Thoracic aorta (tissue), 2 donors: Measurements from ENCODE around the gene THADA. TPM values are rescaled to one million over a fixed set of nuclear protein-coding genes. Genes with fewer than 3 reads are reported as not detected.
A peak's percentile ranks its signal among the peaks of the same experiment; 100 is the strongest.
"Not testable (repeated sequence)": the region's sequence is repeated elsewhere in the genome, so short reads cannot be mapped to it uniquely, and the experiment has no call there.

Experiments used
- ATAC-seq: fragments of 150-250 bp; one replicate; pipeline ENCODE4 v1.8.0; 2017; ENCODE audit warnings: low read depth; ENCODE audit not compliant: insufficient number of reproducible peaks, low FRiP score
- DNase-seq: peaks from one replicate; pipeline ENCODE4 v3.0.0-alpha.2; 2020; ENCODE audit warnings: low spot score
- H3K27ac ChIP-seq, 2 donors: fragments of 200-600 bp; sonication (generic); 1 replicate in 1 of 2; 2 replicates in 1 of 2; pipeline ENCODE4 v1.5.1; 2016; ENCODE audit warnings: mild to moderate bottlenecking in 2 of 2, moderate library complexity in 2 of 2
- H3K27me3 ChIP-seq: fragments of 200-600 bp; sonication (generic); replicated peaks from 2 replicates; pipeline ENCODE4 v1.6.0; 2016; ENCODE audit warnings: mild to moderate bottlenecking; ENCODE audit not compliant: insufficient read depth
- H3K36me3 ChIP-seq: fragments of 200-600 bp; sonication (generic); one replicate; pipeline ENCODE4 v1.5.1; 2016
- H3K4me1 ChIP-seq, 2 donors: fragments of 200-600 bp; sonication (generic); 1 replicate in 1 of 2; 2 replicates in 1 of 2; pipeline versions ENCODE4 v1.5.1 to v1.6.0; 2016; ENCODE audit warnings: low read depth in 2 of 2, mild to moderate bottlenecking in 1 of 2; ENCODE audit not compliant: control insufficient read depth in 1 of 2
- H3K4me3 ChIP-seq: fragments of 200-600 bp; sonication (generic); 2 replicates; pipeline ENCODE4 v1.5.1; 2016; ENCODE audit warnings: mild to moderate bottlenecking
- H3K9me3 ChIP-seq: fragments of 200-600 bp; sonication (generic); 2 replicates; pipeline ENCODE4 v1.5.1; 2016
- total RNA-seq, 2 donors: library from RNA; depleted of rRNA; stranded (reverse); fragments of >200 nt; gene quantifications; one replicate each; pipeline versions ENCODE4 v1.1.0 to v1.2.3, GENCODE V29; 2016
- TF ChIP-seq, protein P1 (sequence below): fragments of 200-600 bp; sonication (generic); IDR thresholded peaks from one replicate; pipeline ENCODE4 v1.5.1; 2019; ENCODE audit warnings: antibody characterized with exemption

The THADA gene
- total RNA-seq = 10 to 100 TPM; 33.3 to 46.6 TPM

- TF ChIP-seq, protein P1, sequence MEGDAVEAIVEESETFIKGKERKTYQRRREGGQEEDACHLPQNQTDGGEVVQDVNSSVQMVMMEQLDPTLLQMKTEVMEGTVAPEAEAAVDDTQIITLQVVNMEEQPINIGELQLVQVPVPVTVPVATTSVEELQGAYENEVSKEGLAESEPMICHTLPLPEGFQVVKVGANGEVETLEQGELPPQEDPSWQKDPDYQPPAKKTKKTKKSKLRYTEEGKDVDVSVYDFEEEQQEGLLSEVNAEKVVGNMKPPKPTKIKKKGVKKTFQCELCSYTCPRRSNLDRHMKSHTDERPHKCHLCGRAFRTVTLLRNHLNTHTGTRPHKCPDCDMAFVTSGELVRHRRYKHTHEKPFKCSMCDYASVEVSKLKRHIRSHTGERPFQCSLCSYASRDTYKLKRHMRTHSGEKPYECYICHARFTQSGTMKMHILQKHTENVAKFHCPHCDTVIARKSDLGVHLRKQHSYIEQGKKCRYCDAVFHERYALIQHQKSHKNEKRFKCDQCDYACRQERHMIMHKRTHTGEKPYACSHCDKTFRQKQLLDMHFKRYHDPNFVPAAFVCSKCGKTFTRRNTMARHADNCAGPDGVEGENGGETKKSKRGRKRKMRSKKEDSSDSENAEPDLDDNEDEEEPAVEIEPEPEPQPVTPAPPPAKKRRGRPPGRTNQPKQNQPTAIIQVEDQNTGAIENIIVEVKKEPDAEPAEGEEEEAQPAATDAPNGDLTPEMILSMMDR = no peak
- DNase-seq (peak; percentile 98), ATAC-seq (peak; percentile 95)
- Histone ChIP-seq H3K27me3 (no peaks in the 10 kb centered on the region), H3K4me3 (peak within 1 kb of the TSS; percentile 92), H3K9me3 (no peaks in the 10 kb centered on the region), H3K27ac (peak within 1 kb of the TSS; percentile 79 to 93), H3K36me3 (peaks cover 3% of the 10 kb centered on the region), H3K4me1 (peaks cover 9 to 28% of the 10 kb centered on the region in 2 donors)
These were observed at the start of gene THADA for GRCh38 chr2:43595603-43596412. Gene THADA, minus strand, starts transcription at chr2:43596038. Its CDS starts 3,646 bp downstream, at chr2:43592392.

GRCh38 chr2:43643680-43644079, 47.8 kb upstream of the THADA start:
- Histone ChIP-seq H3K27ac (no peak overlapping the region), H3K9me3 (no peaks in the 10 kb centered on the region), H3K36me3 (no peaks in the 10 kb centered on the region), H3K4me3 (no peak overlapping the region), H3K27me3 (no peaks in the 10 kb centered on the region), H3K4me1 (peaks cover 0 to 2% of the 10 kb centered on the region in 2 donors)
- ATAC-seq (no peak), DNase-seq (no peak)
- TF ChIP-seq, protein P1 = no peak

DNA sequence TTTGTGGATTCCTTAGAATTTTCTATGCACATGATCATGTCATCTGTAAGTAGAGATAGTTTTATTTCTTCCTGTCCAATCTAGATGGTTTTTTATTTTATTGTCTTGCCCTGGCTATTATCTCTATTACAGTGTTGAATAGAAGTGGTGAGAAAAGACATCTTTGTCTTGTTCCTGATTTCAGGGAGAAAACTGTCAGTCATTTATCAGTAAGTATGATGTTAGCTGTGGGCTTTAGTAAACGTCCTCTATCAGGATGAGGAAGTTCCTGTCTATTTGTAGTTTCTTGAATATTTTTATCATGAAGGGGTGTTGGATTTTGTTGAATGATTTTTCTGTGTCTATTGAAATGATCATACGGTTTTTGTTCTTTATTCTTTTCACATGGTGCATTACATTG, 46.5 kb upstream of the THADA start:
- Histone ChIP-seq H3K27ac (no peak overlapping the region), H3K9me3 (no peaks in the 10 kb centered on the region), H3K4me1 (no peaks in the 10 kb centered on the region), H3K27me3 (no peaks in the 10 kb centered on the region), H3K4me3 (no peak overlapping the region), H3K36me3 (no peaks in the 10 kb centered on the region)
- DNase-seq = no peak
- TF ChIP-seq, protein P1 = no peak
- no peak for ATAC-seq

DNA sequence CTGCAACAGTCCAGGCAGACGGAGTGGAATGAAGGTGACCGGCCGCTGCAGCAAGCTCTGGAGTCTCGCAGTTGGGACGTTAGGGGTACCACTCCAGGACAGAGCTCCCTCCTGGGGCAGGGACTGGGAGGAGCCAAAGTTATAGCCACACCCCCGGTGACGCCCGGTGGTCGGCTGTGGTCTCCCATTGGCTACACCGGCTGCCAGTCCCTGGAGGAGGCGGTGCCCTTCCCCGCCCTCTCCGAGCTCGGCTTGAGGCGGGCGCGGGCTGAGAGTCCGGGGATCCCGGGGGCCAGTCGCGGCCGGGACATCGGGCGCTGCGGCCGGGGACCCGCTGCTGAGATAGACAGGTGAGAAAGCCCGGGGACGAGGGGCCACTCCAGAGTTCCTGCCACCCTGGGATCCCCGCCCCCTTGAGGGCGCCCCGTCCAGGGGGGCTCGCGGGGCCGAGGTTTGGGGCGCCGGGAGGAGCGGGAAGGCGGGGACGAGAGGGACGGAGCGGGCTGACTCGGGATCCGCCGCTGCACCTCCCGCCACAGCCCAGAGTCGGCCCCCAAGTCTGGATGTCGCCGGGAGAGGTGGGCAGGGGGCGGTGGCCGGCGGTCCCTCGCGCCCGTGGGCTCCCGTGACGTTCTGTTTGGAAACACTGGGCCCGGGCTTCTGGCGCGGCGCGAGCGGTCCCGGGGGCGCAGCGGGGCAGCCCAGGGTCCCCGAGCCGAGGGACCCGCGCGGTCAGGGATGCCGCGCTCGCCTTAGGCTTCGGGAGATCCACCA, 41.4 kb upstream of the THADA start, which contains the start of gene PLEKHH2:
Gene PLEKHH2, plus strand, starts transcription at position 231 of the 774 bp plus-strand sequence. CDS start 7,414 bp downstream, outside the sequence.
- H3K9me3 ChIP-seq = no peaks in the 10 kb centered on the region
- TF ChIP-seq, protein P1 = no peak
- ATAC-seq = peak; percentile 75
- H3K27me3 ChIP-seq = no peaks in the 10 kb centered on the region
- peak within 1 kb of the TSS; percentile 95 for H3K4me3 ChIP-seq
- peak; percentile 55 for DNase-seq
- peak within 1 kb of the TSS; percentile 46 to 69 for H3K27ac ChIP-seq
- H3K36me3 ChIP-seq = no peaks in the 10 kb centered on the region
- H3K4me1 ChIP-seq = peaks cover 0 to 4% of the 10 kb centered on the region in 2 donors

- Histone ChIP-seq H3K27ac (no peak overlapping the region), H3K4me3 (peak overlapping the region; percentile 95), H3K9me3 (no peaks in the 10 kb centered on the region), H3K4me1 (peaks cover 0 to 4% of the 10 kb centered on the region in 2 donors), H3K27me3 (no peaks in the 10 kb centered on the region), H3K36me3 (no peaks in the 10 kb centered on the region)
- DNase-seq (no peak), ATAC-seq (no peak)
- TF ChIP-seq, protein P1 = no peak
These were observed 40.8 kb upstream of the THADA start for GRCh38 chr2:43636621-43637020.

- H3K27me3 ChIP-seq, H3K4me1 ChIP-seq, H3K9me3 ChIP-seq, H3K27ac ChIP-seq, H3K4me3 ChIP-seq, H3K36me3 ChIP-seq, DNase-seq, ATAC-seq: not testable (repeated sequence)
These were observed 40.3 kb upstream of the THADA start for GRCh38 chr2:43636153-43636552.
